ENCODE data around the gene LRRC36. TPM values are rescaled to one million over a fixed set of nuclear protein-coding genes. Genes with fewer than 3 reads are reported as not detected.

The LRRC36 gene
- total and polyA plus RNA-seq, 2 of the 13 experiments (the other 11 are each of a cell fraction or from before 2014, with no cell fraction given) = 0.12 to 0.15 TPM

DNA sequence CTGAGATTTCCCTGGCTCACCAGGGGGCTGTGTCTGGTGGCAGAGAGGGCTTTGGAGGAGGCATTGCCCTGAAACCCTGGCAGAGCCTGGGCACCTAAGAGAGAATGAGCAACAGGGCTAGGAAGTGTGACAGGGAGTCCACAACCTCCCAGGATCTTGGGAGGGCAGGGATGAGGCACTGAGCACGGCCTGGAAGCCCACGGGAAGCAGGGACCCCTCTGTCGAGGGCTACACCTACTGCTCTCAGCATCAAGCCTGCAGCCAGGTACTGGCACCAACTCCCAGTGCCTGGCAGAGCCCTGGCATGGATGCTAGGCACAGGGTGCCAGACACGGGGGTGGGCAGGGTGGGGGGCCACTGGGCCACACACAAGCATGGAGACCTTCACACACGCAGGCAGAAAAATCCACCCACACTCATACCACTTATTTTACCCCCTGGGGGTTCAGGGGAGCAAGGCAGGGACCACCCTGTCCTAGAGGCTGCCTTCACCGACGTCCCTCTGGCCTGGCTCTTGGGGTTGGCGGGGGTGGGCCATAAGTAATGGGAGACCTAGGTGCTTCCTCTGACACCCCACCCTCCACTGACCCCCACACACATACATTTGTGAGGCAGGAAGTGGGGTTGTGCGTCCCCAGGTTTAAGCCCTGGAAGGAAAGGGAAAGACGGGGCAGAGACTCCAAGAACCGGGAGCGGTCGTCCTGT is 103.3 kb downstream of the LRRC36 start:
- no peak for FAIRE-seq
- 13% methylated on average over 8 of the region's 13 CpGs for WGBS (ENCODE audit: low lambda C conversion rate)
- peak overlapping the region; percentile 88 for H3K4me2 ChIP-seq (ENCODE audit: low read depth, low read length)
- no peak overlapping the region for H2AFZ ChIP-seq (ENCODE audit: low read length)
- intact Hi-C loops (cut with micrococcal nuclease; ENCODE audit: unreplicated experiment) = loop anchor here (5.0 kb wide), 1 partner anchor 52 kb away; the partner anchor contains the start of genes AGRP and ATP6V0D1
- peak overlapping the region; percentile 89 for H3K27ac ChIP-seq (ENCODE audit: extremely low read length, insufficient read depth, low read length)
- peak; percentile 1 for ATAC-seq
- no peaks in the 10 kb centered on the region for H4K20me1 ChIP-seq (ENCODE audit: insufficient read depth, low read length)
- ChIA-PET POLR2A (interaction anchor here (1.0 to 5.5 kb wide), 8 partner anchors 16 to 599 kb away, joined by 3 to 182 read pairs (median 12); partner anchors contain the start of genes ATP6V0D1, FHOD1 and NAE1), CTCF (ENCODE audit: low intra/inter-chr PET ratio, low total read pairs) (interaction anchor here (3.3 to 6.5 kb wide), 2 partner anchors 17 to 37 kb away, joined by 56 to 98 read pairs; no protein-coding TSS in a partner anchor)
- H3K36me3 ChIP-seq (replicated peaks in 1 of 2; ENCODE audit: control insufficient read depth in 1 of 2, insufficient read depth in 2 of 2, low read length in 2 of 2) = no peaks in the 10 kb centered on the region
- in situ Hi-C loops (cut with HindIII; ENCODE audit: extremely low pct_ligation_motif_present, low pct_unique_long_range_greater_than_20kb) = loop anchor here (5.0 kb wide), 1 partner anchor 37 kb away; no protein-coding TSS in a partner anchor
- H3K9ac ChIP-seq (ENCODE audit: insufficient read depth, low read depth, low read length) = peak overlapping the region; percentile 76
- H3K27me3 ChIP-seq (ENCODE audit: control insufficient read depth in 1 of 2, insufficient read depth in 2 of 2, low read length in 2 of 2) = peaks cover 2 to 19% of the 10 kb centered on the region in 2 experiments; a peak in 3 of 5 replicates
- H3K4me3 ChIP-seq (replicated peaks in 1 of 3; ENCODE audit: insufficient read depth in 1 of 3, low read depth in 2 of 3, low read length in 3 of 3) = peak overlapping the region; percentile 67 to 78 (median 67)
- H3K4me1 ChIP-seq (ENCODE audit: insufficient read depth, low read length) = peaks cover 48% of the 10 kb centered on the region
- DNase-seq (ENCODE audit: low spot score) = no peak
- H3K9me3 ChIP-seq (ENCODE audit: low read length) = no peaks in the 10 kb centered on the region
- no TSS peak for BruUV-seq (replicated peaks)
- H3K79me2 ChIP-seq (ENCODE audit: insufficient read depth, low read length) = no peaks in the 10 kb centered on the region
- TF ChIP-seq YEATS4 (CRISPR knock-in tag; IDR thresholded peaks at IDR 0.05; ENCODE audit: borderline replicate concordance) (no peak), GABPB1 (CRISPR knock-in tag; IDR thresholded peaks at IDR 0.05) (no peak; the same call in 1 of the 2 replicates), SIN3A (IDR thresholded peaks at IDR 0.05; ENCODE audit: borderline replicate concordance, low read depth, low read length) (no peak), ZNF354B (CRISPR knock-in tag; IDR thresholded peaks at IDR 0.05) (no peak), ZNF143 (CRISPR knock-in tag; IDR thresholded peaks at IDR 0.05) (0 out of 2 replicates have a peak, but pooled peaks have one; percentile 8), HOXA9 (CRISPR knock-in tag; IDR thresholded peaks at IDR 0.05; ENCODE audit: borderline replicate concordance) (no peak), NFYC (CRISPR knock-in tag; IDR thresholded peaks at IDR 0.05) (no peak), ZMYM4 (CRISPR knock-in tag; IDR thresholded peaks at IDR 0.05) (0 out of 2 replicates have a peak, but pooled peaks have one; percentile 3), ZBTB7B (CRISPR knock-in tag; IDR thresholded peaks at IDR 0.05) (peak; percentile 12; the same call in 1 of the 2 replicates), ZNF761 (CRISPR knock-in tag; conservative IDR thresholded peaks at IDR 0.05) (peak; percentile 62), POGZ (CRISPR knock-in tag; IDR thresholded peaks at IDR 0.05) (no peak), PTBP1 (IDR thresholded peaks at IDR 0.05; ENCODE audit: low read depth, low read length, poor library complexity, severe bottlenecking) (peak; percentile 10), ZFAT (CRISPR knock-in tag; conservative IDR thresholded peaks at IDR 0.05) (no peak)
- TF ChIP-seq, protein P1, sequence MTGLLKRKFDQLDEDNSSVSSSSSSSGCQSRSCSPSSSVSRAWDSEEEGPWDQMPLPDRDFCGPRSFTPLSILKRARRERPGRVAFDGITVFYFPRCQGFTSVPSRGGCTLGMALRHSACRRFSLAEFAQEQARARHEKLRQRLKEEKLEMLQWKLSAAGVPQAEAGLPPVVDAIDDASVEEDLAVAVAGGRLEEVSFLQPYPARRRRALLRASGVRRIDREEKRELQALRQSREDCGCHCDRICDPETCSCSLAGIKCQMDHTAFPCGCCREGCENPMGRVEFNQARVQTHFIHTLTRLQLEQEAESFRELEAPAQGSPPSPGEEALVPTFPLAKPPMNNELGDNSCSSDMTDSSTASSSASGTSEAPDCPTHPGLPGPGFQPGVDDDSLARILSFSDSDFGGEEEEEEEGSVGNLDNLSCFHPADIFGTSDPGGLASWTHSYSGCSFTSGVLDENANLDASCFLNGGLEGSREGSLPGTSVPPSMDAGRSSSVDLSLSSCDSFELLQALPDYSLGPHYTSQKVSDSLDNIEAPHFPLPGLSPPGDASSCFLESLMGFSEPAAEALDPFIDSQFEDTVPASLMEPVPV (CRISPR knock-in tag; IDR thresholded peaks at IDR 0.05) = no peak
- TF ChIP-seq, protein P2, sequence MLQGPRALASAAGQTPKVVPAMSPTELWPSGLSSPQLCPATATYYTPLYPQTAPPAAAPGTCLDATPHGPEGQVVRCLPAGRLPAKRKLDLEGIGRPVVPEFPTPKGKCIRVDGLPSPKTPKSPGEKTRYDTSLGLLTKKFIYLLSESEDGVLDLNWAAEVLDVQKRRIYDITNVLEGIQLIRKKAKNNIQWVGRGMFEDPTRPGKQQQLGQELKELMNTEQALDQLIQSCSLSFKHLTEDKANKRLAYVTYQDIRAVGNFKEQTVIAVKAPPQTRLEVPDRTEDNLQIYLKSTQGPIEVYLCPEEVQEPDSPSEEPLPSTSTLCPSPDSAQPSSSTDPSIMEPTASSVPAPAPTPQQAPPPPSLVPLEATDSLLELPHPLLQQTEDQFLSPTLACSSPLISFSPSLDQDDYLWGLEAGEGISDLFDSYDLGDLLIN (CRISPR knock-in tag; IDR thresholded peaks at IDR 0.05; ENCODE audit: borderline replicate concordance) = no peak
- TF ChIP-seq, protein P3, sequence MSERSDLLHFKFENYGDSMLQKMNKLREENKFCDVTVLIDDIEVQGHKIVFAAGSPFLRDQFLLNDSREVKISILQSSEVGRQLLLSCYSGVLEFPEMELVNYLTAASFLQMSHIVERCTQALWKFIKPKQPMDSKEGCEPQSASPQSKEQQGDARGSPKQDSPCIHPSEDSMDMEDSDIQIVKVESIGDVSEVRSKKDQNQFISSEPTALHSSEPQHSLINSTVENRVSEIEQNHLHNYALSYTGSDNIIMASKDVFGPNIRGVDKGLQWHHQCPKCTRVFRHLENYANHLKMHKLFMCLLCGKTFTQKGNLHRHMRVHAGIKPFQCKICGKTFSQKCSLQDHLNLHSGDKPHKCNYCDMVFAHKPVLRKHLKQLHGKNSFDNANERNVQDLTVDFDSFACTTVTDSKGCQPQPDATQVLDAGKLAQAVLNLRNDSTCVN (CRISPR knock-in tag; IDR thresholded peaks at IDR 0.05; ENCODE audit: borderline replicate concordance) = 0 out of 2 replicates have a peak, but pooled peaks have one; percentile 1
- TF ChIP-seq, protein P4, sequence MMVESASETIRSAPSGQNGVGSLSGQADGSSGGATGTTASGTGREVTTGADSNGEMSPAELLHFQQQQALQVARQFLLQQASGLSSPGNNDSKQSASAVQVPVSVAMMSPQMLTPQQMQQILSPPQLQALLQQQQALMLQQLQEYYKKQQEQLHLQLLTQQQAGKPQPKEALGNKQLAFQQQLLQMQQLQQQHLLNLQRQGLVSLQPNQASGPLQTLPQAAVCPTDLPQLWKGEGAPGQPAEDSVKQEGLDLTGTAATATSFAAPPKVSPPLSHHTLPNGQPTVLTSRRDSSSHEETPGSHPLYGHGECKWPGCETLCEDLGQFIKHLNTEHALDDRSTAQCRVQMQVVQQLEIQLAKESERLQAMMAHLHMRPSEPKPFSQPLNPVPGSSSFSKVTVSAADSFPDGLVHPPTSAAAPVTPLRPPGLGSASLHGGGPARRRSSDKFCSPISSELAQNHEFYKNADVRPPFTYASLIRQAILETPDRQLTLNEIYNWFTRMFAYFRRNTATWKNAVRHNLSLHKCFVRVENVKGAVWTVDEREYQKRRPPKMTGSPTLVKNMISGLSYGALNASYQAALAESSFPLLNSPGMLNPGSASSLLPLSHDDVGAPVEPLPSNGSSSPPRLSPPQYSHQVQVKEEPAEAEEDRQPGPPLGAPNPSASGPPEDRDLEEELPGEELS (CRISPR knock-in tag; IDR thresholded peaks at IDR 0.05) = peak; percentile 5; the same call in 1 of the 2 replicates
